Stimulated activated CD4-positive, alpha-beta T cell treated with anti-CD3 and anti-CD28 coated beads, Interleukin-1b, Interleukin-23, amount 100 ng/mL, for 24 hours (primary cell): ENCODE results near the gene KCTD10.
"Not testable (repeated sequence)": the region's sequence is repeated elsewhere in the genome, so short reads cannot be mapped to it uniquely, and the experiment has no call there.

Experiments
- DNase-seq, 4 experiments: peaks; one replicate each; pipeline ENCODE4 v3.0.0-alpha.2; 2020; ENCODE audit warnings: low read depth in 4 of 4, low spot score in 1 of 4

The KCTD10 gene

DNA sequence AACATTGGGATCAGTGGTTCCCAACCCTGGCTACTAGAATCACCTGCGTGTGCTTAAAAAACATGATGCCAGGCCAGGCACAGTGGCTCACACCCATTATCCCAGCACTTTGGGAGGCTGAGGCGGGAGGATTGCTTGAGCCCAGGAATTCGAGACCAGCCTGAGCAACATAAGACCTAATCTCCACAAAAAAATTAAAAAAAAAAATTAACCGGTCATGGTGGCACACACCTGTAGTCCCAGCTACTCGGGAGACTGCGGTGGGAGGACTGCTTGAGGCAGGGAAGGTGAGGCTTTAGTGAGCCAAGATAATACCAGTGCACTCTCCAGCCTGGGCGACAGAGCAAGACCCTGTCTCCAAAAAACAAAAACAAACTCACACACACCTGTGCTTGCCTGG is 2.0 kb downstream of the KCTD10 start:
- no peak for DNase-seq

DNA sequence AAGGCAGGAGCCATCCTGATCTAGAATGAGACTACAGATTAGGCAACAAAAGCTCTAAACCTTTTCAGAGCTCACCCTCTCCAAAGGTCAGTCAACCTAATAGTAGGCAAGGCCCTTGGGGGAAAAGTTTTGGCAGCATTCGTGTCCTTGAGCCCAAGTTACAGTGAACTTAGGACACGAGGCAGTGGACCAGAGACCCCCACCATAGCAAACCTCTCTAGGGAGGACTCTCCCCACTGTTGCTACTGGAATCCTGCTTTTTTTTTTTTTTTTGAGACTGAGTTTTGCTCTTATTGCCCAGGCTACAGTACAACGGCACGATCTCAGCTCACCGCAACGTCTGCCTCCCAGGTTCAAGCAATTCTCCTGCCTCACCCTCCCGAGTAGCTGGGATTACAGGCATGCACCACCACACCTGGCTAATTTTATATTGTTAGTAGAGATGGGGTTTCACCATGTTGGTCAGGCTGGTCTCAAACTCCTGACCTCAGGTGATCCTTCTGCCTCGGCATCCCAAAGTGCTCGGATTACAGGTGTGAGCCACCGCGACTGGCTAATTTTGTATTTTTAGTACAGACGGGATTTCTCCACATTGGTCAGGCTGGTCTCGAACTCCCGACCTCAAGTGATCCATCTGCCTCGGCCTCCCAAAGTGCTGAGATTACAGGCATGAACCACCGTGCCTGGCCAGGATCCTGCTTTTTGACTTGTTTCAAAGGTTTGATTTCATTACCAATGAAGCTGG is 3.4 kb downstream of the KCTD10 start:
- not testable (repeated sequence) for DNase-seq

DNA sequence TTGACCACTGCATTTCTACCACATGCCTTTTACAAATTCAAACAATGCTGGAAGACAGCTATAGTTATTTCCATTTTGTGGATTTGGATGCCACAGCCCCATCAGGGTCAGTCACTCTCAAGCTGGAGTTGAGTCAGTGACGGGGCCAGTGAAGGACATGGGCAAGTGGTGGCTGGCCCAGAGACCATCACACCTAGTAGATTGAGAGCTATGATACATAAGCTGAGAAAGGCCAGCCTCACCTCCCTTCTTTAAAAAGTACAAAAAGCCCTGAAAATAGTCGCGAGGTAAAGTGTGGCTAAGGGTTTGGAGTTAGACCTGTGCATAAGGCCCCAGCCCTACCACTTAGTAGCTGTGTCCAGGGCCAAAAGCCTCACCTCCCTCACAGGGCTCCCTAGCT is 4.1 kb downstream of the KCTD10 start:
- no peak for DNase-seq

DNA sequence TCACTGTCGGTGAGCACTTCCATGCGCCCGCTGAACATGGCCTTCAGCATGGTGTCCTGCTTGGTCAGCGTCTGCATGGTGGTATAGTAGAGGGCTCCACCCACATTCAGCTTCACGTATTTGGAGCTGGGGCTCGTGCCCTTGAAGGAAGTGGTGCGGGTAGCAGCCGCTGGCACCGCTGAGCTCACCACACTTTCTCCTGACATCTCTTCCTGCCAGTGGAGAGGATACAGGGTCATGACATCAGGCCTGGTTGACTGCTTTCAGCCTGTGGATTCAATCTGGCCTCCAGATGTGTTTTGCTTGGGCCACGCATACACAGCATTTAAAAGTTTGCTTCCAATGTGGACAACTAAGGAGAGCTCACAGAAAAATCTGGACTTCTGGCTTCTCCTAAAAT is 7.6 kb downstream of the KCTD10 start:
- DNase-seq: no peak

DNA sequence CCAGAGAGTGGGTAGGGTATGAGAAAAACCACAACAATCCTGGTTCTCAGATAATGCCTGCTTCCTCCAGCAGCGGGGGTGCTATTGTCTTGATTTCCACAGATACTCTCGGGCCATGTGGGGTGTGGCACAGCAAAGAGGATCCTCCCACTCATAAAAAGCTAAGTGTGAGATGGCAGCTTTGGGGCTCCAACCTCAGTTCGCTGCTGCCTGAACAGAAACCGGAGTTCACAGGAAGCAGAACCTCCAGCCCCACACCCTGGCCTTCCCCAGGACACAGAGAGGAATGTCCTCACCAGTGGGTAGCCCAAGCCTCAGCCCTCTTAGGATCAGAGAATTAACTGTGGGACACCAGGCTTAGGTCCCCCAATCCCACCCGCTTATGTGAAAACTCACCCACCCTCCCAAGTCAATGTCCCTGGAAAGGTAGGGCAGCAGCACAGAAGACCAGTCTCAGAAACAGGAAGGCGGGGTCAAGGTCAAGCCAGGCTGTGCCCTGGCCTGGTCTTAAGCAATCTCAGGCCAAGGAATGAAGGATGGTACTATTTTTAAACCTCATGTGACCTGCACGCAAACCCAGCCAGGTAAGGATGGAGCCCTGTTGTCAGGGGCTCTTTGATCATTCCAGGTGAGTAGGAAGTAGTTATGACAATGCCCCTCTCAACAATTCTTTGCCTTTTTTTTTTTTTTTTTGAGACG is 9.0 kb downstream of the KCTD10 start:
- DNase-seq: no peak

DNA sequence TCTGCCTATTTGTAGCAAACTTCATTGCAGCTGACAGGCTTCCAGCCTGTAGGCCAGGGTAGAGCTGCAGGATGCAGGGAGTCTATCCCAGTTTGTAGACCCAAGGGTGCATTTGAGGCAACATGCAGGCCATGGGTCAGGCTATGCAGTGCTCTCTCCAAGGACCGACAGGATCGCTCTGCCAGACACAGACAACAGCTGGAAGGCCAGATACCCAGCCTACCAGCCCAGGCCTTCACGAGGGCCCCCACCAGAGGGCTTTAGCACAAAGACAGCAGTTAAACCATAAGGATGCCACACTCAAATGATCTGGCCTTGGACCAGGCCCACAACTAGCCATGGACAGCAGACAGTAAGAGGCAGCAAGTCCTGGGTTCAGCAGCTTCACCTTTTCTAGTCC is 10.3 kb downstream of the KCTD10 start:
- DNase-seq: no peak

DNA sequence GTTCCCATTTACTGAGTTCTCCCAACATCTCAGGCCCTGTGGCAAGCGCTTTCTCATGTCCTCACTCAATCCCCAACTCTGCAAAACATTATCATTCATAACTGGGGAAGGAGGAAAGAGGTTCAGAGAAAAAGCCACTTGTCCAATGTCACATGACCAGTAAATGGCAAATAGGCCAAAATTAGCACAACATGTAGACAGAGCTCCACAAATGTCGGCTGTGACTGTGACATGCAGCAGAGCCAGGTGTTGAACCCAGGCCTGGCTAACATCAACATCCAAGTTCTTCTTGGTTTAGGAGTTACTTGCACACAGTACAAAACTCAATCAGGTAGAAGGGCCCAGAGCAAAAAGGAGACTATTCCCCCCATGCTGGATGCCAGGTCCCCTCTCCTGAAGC is 10.8 kb downstream of the KCTD10 start:
- no peak for DNase-seq

DNA sequence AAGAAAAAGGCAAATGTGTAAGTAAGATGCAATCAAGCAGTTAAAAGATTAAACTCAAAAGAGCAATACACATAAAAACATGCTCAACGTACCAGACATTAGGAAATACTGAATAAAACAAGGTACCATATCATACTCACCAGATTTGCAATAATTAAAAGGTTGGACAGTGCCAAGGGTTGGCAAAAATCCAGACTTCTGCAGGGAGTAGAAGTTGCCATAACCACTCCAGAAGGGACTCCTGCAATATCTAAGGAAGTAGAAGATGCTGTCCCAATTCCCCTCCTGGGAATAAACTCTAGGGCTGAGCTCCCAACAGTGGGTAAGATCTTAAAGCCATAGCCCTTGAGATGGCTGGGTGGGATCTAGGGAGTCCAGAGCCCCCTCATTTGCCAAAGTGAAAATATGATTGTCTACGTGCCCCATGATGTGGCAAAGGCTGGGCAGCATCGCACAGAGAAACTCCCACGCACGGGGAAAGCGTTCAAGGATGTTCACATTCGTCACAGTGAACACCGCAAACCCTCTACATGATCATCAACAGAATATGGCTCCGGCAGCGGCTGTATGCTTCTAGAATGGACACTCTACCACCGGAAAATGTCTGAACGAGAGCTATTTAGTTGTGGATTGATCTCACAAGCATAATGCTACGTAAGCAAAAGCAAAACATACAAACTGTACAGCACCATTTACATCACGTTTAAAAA is 12.3 kb downstream of the KCTD10 start:
- no peak for DNase-seq

DNA sequence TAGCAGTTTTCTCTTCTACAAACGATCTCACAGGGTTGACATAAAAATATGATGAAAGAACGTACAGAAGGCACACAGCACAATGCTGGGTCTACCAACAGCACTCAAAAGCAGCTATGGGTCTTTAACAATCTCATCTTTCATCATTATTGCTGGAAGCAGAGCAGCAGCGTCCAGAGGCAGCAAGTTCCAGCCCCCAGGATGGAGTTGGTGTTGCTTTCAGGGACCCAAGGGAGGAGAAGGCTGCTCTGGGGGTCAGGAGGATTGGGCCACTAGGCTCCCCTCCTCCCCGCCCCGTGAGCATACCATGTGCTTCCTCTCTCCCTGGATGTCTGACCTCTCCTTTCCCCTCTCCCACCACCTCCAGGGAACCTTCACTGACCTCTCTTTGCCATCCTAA is 13.3 kb downstream of the KCTD10 start:
- DNase-seq: no peak

DNA sequence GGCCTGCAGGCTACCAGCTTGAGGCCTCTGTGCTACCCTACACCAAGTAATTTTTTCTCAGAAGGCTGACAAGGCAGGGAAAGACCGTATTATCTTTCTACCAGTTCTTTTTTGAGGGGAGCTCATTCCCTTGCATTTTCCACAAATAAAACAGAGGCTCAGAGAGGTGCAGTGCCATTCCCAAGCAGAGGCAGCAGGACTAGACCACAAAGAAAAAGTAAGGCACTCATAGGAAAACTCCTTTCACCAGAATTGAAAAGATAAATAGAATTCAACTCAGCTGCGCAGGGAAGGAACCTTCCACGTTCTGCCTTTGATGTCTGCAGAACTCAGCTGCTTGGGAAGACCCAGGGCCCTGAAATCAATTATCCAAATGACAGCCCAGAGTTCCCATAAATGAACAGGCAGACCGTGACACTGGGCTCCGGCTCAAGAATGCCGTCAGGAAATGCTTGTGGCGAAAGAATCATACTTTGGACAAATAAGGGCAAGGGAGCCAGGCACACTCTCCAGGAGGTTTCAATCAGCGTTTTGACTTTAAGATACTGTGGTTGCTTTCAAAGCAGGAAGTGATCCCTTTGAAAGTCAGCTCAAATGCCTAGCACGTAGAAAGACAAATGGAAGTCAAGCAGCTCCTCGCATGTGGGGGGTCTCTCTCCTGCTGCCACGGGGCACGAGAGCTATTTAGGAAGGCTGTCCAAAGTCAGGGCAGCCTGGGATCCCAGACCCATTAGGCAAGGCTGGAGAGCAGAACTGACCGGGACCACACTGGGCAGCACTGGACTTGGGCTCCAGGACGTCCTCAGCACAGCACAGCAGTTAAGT is 14.0 kb downstream of the KCTD10 start:
- no peak for DNase-seq

DNA sequence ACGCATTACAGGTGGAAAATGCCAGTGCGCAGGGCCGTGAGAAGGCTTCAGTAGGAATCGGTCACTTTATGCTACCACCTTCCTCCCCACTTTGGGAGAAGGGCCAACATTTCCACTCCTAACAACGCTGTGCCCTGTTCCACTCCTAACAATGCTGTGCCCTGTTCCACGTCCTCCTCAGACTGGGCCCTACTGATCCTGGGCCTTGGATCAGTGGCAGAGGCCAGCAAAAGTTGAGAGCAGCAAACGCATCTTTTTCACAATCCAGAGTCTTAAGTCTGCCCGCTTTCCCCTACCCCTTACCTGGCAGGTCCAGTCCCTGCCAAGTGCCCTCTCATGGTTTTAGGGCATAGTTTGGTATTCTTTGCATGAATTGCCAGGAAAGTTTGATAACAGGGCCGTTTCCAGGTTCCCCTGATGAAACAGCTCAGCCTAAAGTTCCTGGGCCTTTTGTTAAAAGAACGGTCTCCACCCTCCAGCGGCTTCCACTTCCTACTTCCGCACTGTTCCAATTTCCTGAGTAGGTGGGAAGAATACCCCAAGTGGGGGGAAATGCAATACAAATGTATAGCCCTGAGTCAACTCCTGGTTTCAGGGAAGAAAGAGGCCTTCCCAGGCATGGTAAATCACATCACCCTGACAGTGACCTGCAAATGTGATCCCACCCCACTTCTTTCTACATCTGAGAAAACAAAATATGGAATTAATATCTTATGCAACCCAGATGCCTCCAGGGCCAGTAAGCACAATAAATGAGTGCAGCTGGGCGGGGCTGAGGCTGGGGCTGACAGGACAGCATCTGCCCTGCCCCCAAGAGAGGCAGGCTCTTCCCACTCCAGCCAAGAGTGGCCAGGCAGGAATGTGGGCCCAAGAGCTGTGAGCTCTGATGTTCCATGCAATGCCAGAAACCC is 15.0 kb downstream of the KCTD10 start:
- DNase-seq: no peak

DNA sequence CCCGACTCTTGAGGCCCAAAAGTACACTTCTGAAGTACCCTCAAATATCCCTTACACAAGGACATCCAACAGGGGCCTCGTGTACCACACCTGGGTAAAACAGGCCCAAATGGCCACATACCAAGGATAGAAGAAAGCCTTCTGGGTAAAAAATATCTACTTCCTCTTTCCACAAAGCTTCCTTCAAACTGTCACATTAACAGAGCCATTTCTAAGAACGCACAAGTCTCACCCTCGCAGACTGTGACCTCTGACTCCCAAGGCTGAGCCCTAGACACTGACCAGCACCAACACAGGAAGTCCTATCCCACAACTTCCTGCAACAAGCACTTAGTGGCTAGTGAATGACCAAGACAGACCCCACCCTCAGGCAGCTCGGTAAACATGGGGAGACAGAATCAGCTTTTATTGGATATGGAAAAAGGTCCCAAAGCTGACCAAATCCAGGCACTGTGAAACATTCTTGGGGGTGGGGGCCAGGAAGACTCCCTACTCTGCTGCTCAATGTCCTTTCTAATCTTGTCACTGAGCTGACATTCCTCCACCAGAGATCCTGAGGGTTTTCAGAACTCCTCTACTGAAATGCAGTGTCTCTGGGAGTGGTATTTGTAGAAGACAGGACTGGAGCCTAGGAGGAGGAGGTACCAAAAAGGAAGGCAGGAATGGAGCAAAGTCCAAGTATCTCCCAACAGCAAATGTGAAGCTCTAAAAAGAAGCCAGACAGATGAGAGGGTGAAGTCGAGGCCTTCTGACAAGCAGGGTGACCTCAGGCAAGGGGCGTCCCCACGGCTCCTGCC is 15.9 kb downstream of the KCTD10 start:
- DNase-seq: no peak

DNA sequence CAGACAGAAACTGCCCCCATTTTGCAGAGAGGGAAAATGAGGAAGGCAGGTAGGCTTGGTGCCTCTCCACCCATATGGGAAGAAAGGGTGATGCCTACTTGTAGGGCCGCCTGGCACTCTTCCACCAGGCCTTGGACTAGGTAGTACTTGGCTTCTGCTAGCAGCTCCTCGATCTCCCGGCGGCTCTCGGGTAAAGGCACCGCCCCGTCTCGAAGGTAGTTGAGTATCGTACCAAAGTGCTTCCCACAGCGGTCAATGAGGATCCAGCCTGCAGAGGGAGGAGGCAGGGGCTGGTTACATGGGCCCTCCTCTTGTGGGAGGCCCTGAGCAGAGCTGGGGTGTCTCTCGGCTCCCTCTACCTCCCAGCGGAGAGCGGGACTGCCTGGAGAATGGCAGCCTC is 16.6 kb downstream of the KCTD10 start:
- no peak for DNase-seq

DNA sequence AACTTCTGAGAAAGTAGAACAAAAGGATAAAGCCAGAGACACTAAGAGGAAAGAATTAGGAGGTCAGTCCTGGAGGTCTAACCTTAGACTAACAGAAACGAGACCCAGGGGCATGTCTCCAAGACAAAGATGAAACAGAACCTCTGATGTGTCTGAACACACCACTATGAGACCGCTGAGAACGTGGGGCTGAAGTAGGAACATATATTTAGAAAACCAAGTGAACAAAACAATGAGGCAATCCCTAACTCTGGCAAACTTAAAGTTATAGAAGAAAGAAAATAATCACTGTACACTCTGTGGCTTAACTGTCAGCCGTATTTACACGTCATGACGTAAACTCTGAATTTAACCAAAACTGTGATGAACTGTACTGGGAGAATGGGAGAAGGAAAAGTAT is 17.9 kb downstream of the KCTD10 start:
- DNase-seq: no peak

DNA sequence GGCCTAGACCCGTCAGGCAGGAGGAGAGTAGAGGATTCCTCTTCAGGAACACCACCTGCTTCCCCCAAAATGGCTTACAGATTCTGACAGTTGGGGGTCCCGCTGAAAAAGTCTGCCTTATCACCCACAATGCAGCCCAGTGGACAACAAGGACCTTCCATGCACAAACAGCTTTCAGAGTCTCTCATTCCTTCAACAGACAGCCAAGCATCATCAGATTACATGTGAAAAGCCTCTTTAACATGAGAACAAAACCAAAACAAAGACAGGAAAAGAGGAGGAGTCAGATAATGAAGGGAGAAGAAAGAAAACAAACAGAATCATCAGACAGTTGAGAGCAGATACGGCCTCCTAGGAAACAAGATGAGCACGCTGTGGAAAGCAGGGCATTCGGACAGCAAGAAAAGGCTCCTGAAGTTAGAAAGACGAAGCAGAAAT is 18.3 kb downstream of the KCTD10 start:
- no peak for DNase-seq

DNA sequence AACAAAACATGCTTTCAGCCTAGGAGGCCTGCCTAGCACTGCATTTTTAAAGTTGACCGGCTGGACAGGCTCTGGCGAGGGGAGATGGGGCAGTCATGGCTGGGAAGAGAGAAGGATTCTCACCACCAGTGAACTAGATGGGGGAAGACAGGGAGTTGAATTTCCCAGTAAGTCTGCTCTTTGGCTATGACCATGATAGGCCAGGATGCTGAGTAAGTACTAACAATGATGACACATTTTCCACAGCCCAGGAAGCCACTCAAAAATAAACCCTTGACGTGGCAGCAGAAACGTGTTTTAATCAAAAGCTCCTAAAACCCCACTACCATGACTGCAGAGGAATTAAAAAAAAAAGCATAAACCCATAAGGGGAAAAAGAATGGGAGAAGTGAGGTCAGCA is 19.0 kb downstream of the KCTD10 start:
- DNase-seq: no peak

DNA sequence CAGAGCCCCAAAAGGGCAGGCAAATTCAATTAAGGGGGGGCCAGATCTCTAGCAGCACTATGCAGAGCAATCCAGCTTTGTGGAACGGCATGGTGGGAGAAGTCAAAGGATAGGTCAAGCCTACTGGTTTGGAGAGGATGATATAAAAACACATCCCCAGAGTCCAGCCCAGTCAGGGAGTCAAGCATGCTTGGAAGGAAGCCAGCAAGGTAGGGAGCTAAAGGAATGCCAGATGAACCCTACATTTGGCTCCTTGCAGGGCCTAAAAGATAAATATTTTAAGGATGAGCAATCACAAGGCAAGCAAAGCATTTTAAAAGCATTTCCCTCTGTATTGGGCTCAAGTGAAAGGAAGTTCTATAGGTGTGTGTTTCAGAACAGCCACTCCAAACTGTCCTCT is 21.4 kb downstream of the KCTD10 start:
- no peak for DNase-seq

DNA sequence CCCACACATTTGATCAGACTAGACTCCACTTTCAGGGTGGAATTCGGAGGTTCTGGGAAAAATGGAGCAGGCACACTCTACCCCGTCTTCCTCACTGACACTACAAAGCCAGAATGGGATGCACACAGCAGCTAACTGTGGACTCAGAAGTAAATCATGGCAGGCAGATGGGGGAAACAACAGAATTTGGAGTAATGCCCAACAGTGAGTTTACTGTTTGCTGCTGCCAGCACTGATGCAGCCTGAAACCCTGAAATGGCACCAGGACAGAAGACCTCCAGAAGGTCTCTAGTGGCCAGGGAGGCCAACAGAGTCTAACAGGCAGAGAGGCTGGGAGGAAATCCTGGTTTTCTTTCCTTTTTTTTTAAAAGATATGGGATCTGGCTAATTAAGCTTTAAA is 24.6 kb downstream of the KCTD10 start:
- no peak for DNase-seq

DNA sequence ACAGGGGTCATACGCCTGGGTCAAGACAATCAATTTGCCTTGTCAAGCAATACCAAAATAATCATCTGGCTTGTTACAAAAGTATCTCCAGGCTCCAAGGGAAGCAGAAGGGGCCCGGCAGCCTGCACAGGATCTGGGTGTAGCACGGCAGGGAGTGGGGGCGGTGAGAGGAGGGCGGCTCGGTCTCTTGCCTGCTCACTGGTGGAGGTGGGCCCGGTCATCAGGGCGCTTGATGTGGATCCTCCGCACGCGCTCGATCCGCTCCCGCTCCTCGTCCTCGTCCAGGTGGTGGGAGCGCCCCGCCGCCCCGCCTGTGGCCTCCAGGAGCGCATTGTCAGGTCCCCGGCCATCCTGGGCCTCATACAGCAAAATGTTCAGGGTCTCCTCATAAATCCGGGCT is 25.7 kb downstream of the KCTD10 start:
- DNase-seq: no peak

DNA sequence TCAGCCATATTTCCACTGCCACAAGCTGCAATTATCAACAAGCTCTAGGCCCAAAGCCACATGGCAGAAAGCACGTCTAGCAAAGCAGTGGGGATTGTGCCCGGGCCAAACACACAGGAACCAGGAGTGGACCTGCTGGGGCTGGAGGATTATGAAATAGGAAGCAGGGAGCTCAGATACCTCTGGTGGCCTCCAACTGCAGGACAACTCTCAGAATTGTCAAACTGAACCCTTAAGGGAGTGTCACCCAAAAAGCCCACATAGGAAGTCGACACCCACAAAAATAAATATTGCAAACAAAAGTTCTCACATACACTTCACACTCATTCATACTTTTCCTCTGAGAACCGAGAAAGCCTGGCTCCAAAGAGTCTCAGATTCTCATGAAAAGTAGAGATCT is 26.1 kb downstream of the KCTD10 start:
- DNase-seq: no peak
